Type B pancreatic cell (in vitro differentiated cells): ENCODE data around the gene ATP5F1C. TPM values are rescaled to one million over a fixed set of nuclear protein-coding genes. Genes with fewer than 3 reads are reported as not detected.

Experiments
- DNase-seq: peaks from one replicate; pipeline ENCODE4 v3.0.0; 2021; ENCODE audit warnings: mixed read lengths; ENCODE audit not compliant: unreplicated experiment; ENCODE audit errors: extremely low spot score
- H3K27ac Mint-ChIP-seq: 2 replicates; pipeline ENCODE4 v1.8.0; 2021; ENCODE audit warnings: mild to moderate bottlenecking, mixed read lengths
- H3K27me3 Mint-ChIP-seq: 2 replicates; pipeline ENCODE4 v1.8.0; 2021; ENCODE audit warnings: mixed read lengths
- H3K36me3 Mint-ChIP-seq: 2 replicates; pipeline ENCODE4 v1.8.0; 2021; ENCODE audit warnings: mixed read lengths
- H3K4me1 Mint-ChIP-seq: one replicate; pipeline ENCODE4 v1.8.0; 2021; ENCODE audit warnings: mixed read lengths; ENCODE audit not compliant: unreplicated experiment
- H3K4me3 Mint-ChIP-seq: 2 replicates; pipeline ENCODE4 v1.8.0; 2021; ENCODE audit warnings: mild to moderate bottlenecking, mixed read lengths
- H3K9me3 Mint-ChIP-seq: 2 replicates; pipeline ENCODE4 v1.8.0; 2021; ENCODE audit warnings: mixed read lengths
- total RNA-seq: library from RNA; stranded (reverse); gene quantifications from 2 replicates; pipeline ENCODE4 v1.2.1, GENCODE V29; 2021; ENCODE audit warnings: low replicate concordance
- TF ChIP-seq, protein P1 (sequence below): fragments of 200-600 bp; sonication (generic); conservative IDR thresholded peaks from 2 replicates; pipeline ENCODE4 v1.5.0; 2021; ENCODE audit warnings: antibody characterized with exemption, mild to moderate bottlenecking

ATP5F1C gene
- total RNA-seq, 1 donor from 2014 or later, result 244 TPM

DNA sequence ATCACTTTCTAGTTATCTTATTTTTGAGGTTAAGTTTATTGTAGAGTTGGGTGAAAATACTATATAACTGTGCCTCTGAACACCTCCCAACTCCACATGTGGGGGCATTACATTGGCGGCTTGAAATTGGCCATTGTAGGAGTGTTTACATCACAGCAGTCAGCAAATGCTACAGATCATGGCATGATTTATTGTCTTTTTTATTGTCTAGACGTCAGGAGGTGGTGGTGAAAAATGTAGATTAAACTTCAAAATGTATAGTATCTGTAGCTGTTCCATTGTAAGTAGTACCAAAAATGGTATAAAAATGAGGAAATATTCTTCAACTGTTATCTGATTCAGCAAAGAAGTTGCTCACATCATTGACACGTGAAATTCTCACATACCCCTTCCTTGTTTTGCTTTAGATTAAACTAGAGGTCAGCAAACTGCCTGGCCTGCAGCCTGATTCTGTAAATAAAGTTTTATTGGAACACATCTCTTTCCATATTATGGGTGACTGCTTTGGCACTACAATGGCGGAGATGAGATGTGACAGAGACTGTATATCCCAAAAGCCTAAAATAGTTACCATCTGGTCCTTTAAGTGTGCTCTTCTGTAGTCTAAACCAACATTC lies 65.4 kb downstream of the ATP5F1C start:
- Mint-ChIP-seq H3K27me3 (no peaks in the 10 kb centered on the region), H3K9me3 (no peaks in the 10 kb centered on the region), H3K27ac (no peak overlapping the region), H3K4me1 (peaks cover 18% of the 10 kb centered on the region), H3K4me3 (no peak overlapping the region), H3K36me3 (peaks cover 6% of the 10 kb centered on the region)
- no peak for DNase-seq
- TF ChIP-seq, protein P1, sequence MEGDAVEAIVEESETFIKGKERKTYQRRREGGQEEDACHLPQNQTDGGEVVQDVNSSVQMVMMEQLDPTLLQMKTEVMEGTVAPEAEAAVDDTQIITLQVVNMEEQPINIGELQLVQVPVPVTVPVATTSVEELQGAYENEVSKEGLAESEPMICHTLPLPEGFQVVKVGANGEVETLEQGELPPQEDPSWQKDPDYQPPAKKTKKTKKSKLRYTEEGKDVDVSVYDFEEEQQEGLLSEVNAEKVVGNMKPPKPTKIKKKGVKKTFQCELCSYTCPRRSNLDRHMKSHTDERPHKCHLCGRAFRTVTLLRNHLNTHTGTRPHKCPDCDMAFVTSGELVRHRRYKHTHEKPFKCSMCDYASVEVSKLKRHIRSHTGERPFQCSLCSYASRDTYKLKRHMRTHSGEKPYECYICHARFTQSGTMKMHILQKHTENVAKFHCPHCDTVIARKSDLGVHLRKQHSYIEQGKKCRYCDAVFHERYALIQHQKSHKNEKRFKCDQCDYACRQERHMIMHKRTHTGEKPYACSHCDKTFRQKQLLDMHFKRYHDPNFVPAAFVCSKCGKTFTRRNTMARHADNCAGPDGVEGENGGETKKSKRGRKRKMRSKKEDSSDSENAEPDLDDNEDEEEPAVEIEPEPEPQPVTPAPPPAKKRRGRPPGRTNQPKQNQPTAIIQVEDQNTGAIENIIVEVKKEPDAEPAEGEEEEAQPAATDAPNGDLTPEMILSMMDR, result no peak

DNA sequence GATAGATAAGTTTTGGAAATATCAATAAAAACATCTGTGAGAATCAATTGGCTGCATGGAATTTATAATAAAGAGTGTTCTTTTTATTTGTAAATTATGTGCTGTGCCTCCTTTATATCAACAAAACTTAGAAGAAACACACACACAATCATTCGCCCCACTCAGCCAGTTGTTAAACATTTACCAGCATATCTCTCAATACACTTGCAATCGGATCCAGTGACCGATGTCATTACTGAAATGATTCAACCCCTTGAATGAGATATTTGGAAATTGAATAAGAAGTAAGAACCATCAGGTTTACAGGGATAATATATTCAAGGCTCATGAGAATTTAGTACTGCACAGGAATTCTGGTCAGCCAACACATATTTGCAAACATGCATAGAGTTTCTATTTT lies 65.9 kb downstream of the ATP5F1C start:
- Mint-ChIP-seq H3K27ac (no peak overlapping the region), H3K4me1 (peaks cover 18% of the 10 kb centered on the region), H3K4me3 (peak overlapping the region; percentile 15), H3K36me3 (peaks cover 10% of the 10 kb centered on the region), H3K27me3 (no peaks in the 10 kb centered on the region), H3K9me3 (no peaks in the 10 kb centered on the region)
- TF ChIP-seq, protein P1, result no peak
- DNase-seq, result no peak

DNA sequence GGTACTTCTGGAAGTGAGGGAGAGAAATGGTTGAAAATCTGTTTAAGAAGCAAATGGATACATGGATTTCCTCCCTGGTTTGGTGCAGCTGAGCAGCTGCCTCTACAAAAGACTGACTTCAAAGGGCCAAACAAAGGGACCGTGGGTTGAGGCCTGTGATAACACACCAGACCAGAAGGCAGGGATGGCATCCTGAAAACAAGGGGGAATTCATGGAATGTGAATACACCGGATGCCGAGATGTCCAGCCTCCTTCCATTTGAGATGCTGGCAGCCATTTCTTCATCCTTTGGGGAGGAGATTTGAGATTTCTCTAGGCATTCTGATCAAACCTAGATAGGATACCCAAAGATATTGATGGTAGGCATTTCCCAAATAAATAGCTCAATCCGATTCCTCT lies 67.2 kb downstream of the ATP5F1C start:
- DNase-seq, result no peak
- Mint-ChIP-seq H3K4me3 (no peak overlapping the region), H3K27me3 (no peaks in the 10 kb centered on the region), H3K9me3 (no peaks in the 10 kb centered on the region), H3K27ac (no peak overlapping the region), H3K36me3 (peaks cover 10% of the 10 kb centered on the region), H3K4me1 (peaks cover 18% of the 10 kb centered on the region)
- TF ChIP-seq, protein P1, result no peak

DNA sequence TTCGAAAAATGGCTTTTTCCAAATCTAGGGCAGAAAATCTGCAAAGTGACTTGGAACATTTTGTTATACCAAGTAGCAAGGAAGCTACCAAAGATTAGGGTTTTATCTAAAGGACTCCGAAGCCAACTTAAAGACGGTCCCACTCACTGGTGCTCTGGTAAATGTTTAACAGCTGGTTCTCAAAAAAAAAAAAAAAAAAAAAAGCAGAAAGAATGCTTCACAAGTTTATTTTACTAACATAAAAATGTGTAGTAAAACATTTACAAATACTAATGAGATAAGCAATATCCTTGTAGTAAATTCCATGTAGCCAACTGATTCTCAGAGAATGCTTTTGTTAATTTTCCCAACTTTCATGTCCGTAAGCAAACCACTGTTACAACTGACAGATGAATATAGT lies 68.7 kb downstream of the ATP5F1C start:
- DNase-seq, result no peak
- Mint-ChIP-seq H3K27me3 (no peaks in the 10 kb centered on the region), H3K4me3 (no peak overlapping the region), H3K27ac (no peak overlapping the region), H3K36me3 (peaks cover 13% of the 10 kb centered on the region), H3K4me1 (peaks cover 18% of the 10 kb centered on the region), H3K9me3 (peaks cover 4% of the 10 kb centered on the region)
- TF ChIP-seq, protein P1, result no peak

DNA sequence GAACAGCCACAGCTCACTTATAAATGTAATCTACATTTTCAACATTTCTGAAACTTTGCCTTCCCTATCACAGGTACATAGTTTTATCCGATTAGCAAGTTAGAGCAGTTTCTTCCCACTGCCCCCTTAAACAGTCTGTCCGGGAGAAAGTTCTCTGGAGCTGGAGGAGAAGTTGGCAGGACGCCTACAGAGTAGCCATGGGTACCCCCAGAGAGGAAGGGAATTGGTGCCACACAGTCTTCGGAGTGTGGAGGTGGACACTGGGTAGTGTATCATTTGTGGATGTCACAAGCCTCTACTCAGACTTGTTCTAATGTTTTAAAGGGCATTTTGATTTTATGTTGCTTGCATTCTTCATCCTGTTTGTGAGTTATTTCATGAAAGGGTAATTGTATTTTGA lies 69.3 kb downstream of the ATP5F1C start:
- H3K27me3 Mint-ChIP-seq, result no peaks in the 10 kb centered on the region
- H3K4me3 Mint-ChIP-seq, result peak overlapping the region; percentile 17
- H3K4me1 Mint-ChIP-seq, result peaks cover 18% of the 10 kb centered on the region
- no peak overlapping the region for H3K27ac Mint-ChIP-seq
- TF ChIP-seq, protein P1, result no peak
- H3K9me3 Mint-ChIP-seq, result peaks cover 7% of the 10 kb centered on the region
- H3K36me3 Mint-ChIP-seq, result peaks cover 17% of the 10 kb centered on the region
- no peak for DNase-seq

Other genes starting within 250 kb of the ATP5F1C start
- gene ITIH5, start 121.2 kb upstream of the ATP5F1C start, total RNA-seq, result 34.0 and 37.3 TPM in 2 replicates
- 3.4 and 3.7 TPM in 2 replicates for gene ITIH2, start 84.9 kb upstream of the ATP5F1C start, total RNA-seq
- 14.5 and 16.7 TPM in 2 replicates for gene KIN, start 184 bp upstream of the ATP5F1C start, total RNA-seq
- gene TAF3, start 30.3 kb downstream of the ATP5F1C start, total RNA-seq, result 6.9 and 9.9 TPM in 2 replicates